HEK293 (cell line): ENCODE results near the gene CRISP1.

Experiments used
- CTCF ChIA-PET: fragments of 350-600 bp; formaldehyde crosslinking; extraction: SDS; loops from one replicate; lab custom pipeline; 2021; ENCODE audit warnings: antibody characterized with exemption; lab: Yijun Ruan, JAX
- POLR2A ChIA-PET: fragments of 300-600 bp; formaldehyde crosslinking; extraction: SDS; loops from one replicate; lab custom pipeline; 2020; ENCODE audit warnings: antibody characterized with exemption, inconsistent platforms; lab: Yijun Ruan, JAX
- H3K27ac ChIP-seq: fragments of 200-500 bp; sonication (Bioruptor generic); 2 replicates; pipeline ENCODE4 v1.5.1; 2014; ENCODE audit warnings: low read depth, low read length, control low read depth, inconsistent platforms; ENCODE audit errors: extremely low read depth
- H3K36me3 ChIP-seq, 2 experiments: fragments of 200-500 bp in 1 of 2; sonication (Bioruptor generic) in 1 of 2; 1 replicate in 1 of 2; 2 replicates in 1 of 2; pipeline ENCODE4 v1.5.1; 2014 to 2017; ENCODE audit warnings: inconsistent platforms in 2 of 2, low read length in 2 of 2; ENCODE audit not compliant: control insufficient read depth in 2 of 2, insufficient read depth in 1 of 2
- H3K4me1 ChIP-seq: fragments of 200-500 bp; sonication (Bioruptor generic); 2 replicates; pipeline ENCODE4 v1.5.1; 2014; ENCODE audit warnings: mild to moderate bottlenecking, low read length, inconsistent platforms; ENCODE audit not compliant: control insufficient read depth, insufficient read depth
- H3K4me3 ChIP-seq: 2 replicates; pipeline ENCODE4 v1.5.1; 2011; ENCODE audit warnings: low read depth, mild to moderate bottlenecking, control low read depth, low read length, moderate library complexity
- H3K9me3 ChIP-seq: fragments of 200-500 bp; sonication (Bioruptor generic); 2 replicates; pipeline ENCODE4 v1.5.1; 2014; ENCODE audit warnings: low read depth, low read length, inconsistent platforms; ENCODE audit not compliant: control insufficient read depth, insufficient read depth
- EGR2 ChIP-seq: fragments of 450-650 bp; formaldehyde crosslinking; IDR thresholded peaks from 2 replicates; pipeline ENCODE4 v1.5.1; 2016; ENCODE audit warnings: low read depth, missing biosample characterization, missing genetic modification characterization
- MYNN ChIP-seq: fragments of 450-650 bp; formaldehyde crosslinking; IDR thresholded peaks from 2 replicates; pipeline ENCODE4 v1.5.1; 2016; ENCODE audit warnings: missing biosample characterization, missing genetic modification characterization, borderline replicate concordance
- SETDB1 ChIP-seq: IDR thresholded peaks from one replicate; pipeline ENCODE4 v1.6.1; 2017; ENCODE audit warnings: mild to moderate bottlenecking, low read length, moderate library complexity, mixed read lengths; ENCODE audit not compliant: insufficient read length
- TCF7L2 ChIP-seq: IDR thresholded peaks from 2 replicates; pipeline ENCODE4 v1.6.1; 2011; ENCODE audit warnings: low read depth, mild to moderate bottlenecking, inconsistent platforms, low read length, moderate library complexity, borderline replicate concordance
- TRIM28 ChIP-seq: IDR thresholded peaks from 2 replicates; pipeline ENCODE4 v1.6.1; 2011; ENCODE audit warnings: low read length, control low read depth, borderline replicate concordance
- YY1 ChIP-seq: fragments of 450-650 bp; formaldehyde crosslinking; IDR thresholded peaks from 2 replicates; pipeline ENCODE4 v1.5.1; 2018; ENCODE audit warnings: missing biosample characterization, missing genetic modification characterization
- ZBTB11 ChIP-seq: fragments of 450-650 bp; formaldehyde crosslinking; conservative IDR thresholded peaks from 2 replicates; pipeline ENCODE4 v1.5.1; 2016; ENCODE audit warnings: low read depth, missing biosample characterization, missing genetic modification characterization
- ZFP37 ChIP-seq: fragments of 450-650 bp; formaldehyde crosslinking; IDR thresholded peaks from 2 replicates; pipeline ENCODE4 v1.5.1; 2016; ENCODE audit warnings: missing biosample characterization, missing genetic modification characterization
- ZNF114 ChIP-seq: fragments of 450-650 bp; formaldehyde crosslinking; IDR thresholded peaks from 2 replicates; pipeline ENCODE4 v1.5.0; 2017; ENCODE audit warnings: missing biosample characterization, missing genetic modification characterization
- ZNF19 ChIP-seq: fragments of 450-650 bp; formaldehyde crosslinking; IDR thresholded peaks from 2 replicates; pipeline ENCODE4; 2016; ENCODE audit warnings: missing biosample characterization, missing genetic modification characterization, low read depth
- ZNF394 ChIP-seq: fragments of 450-650 bp; formaldehyde crosslinking; IDR thresholded peaks from 2 replicates; pipeline ENCODE4 v1.5.1; 2016; ENCODE audit warnings: missing biosample characterization, missing genetic modification characterization, mild to moderate bottlenecking, moderate library complexity, borderline replicate concordance
- ZNF488 ChIP-seq: fragments of 450-650 bp; formaldehyde crosslinking; IDR thresholded peaks from 2 replicates; pipeline ENCODE4 v1.5.1; 2016; ENCODE audit warnings: missing biosample characterization, missing genetic modification characterization
- ZNF548 ChIP-seq: fragments of 450-650 bp; formaldehyde crosslinking; IDR thresholded peaks from 2 replicates; pipeline ENCODE4 v1.5.1; 2016; ENCODE audit warnings: missing biosample characterization, missing genetic modification characterization
- ZNF624 ChIP-seq: fragments of 450-650 bp; formaldehyde crosslinking; IDR thresholded peaks from 2 replicates; pipeline ENCODE4 v1.5.1; 2017; ENCODE audit warnings: missing biosample characterization, missing genetic modification characterization
- ZNF626 ChIP-seq: fragments of 450-650 bp; sonication (Bioruptor Pico); formaldehyde crosslinking; IDR thresholded peaks from 2 replicates; pipeline ENCODE4 v1.5.1; 2018; ENCODE audit warnings: missing biosample characterization, missing genetic modification characterization, inconsistent platforms
- ZNF692 ChIP-seq: fragments of 450-650 bp; formaldehyde crosslinking; IDR thresholded peaks from 2 replicates; pipeline ENCODE4 v1.5.1; 2016; ENCODE audit warnings: missing biosample characterization, missing genetic modification characterization
- ZNF707 ChIP-seq: fragments of 450-650 bp; formaldehyde crosslinking; IDR thresholded peaks from 2 replicates; pipeline ENCODE4 v1.5.1; 2016; ENCODE audit warnings: missing biosample characterization, missing genetic modification characterization

CRISP1 gene

GRCh38 chr6:49890988-49891387 lies 24.7 kb upstream of the CRISP1 start:
- Histone ChIP-seq H3K36me3 (no peaks in the 10 kb centered on the region), H3K4me1 (no peaks in the 10 kb centered on the region), H3K4me3 (no peak overlapping the region), H3K27ac (no peak overlapping the region), H3K9me3 (no peaks in the 10 kb centered on the region)
- CTCF ChIA-PET: no interaction called here
- TF ChIP-seq EGR2 (tag by site-specific recombination) (no peak), ZNF114 (tag by site-specific recombination) (no peak), ZFP37 (tag by site-specific recombination) (no peak), TCF7L2 (0 out of 2 replicates have a peak, but pooled peaks have one; percentile 46), ZNF488 (tag by site-specific recombination) (no peak), YY1 (no peak), ZNF692 (tag by site-specific recombination) (no peak), ZNF707 (tag by site-specific recombination) (no peak)
- POLR2A ChIA-PET: no interaction called here

GRCh38 chr6:49888742-49889431 lies 22.6 kb upstream of the CRISP1 start:
- H3K4me1 ChIP-seq: no peaks in the 10 kb centered on the region
- no peak overlapping the region for H3K27ac ChIP-seq
- H3K9me3 ChIP-seq: no peaks in the 10 kb centered on the region
- ChIA-PET CTCF (no interaction called here), POLR2A (no interaction called here)
- H3K4me3 ChIP-seq: no peak overlapping the region
- no peaks in the 10 kb centered on the region for H3K36me3 ChIP-seq
- TF ChIP-seq ZNF19 (tag by site-specific recombination) (no peak), ZNF624 (tag by site-specific recombination) (no peak), ZNF548 (no peak), ZNF114 (tag by site-specific recombination) (no peak), SETDB1 (peak; percentile 83), ZNF626 (tag by site-specific recombination) (no peak), MYNN (tag by site-specific recombination) (no peak), ZBTB11 (tag by site-specific recombination) (no peak), TRIM28 (peak; percentile 79; the same call in 1 of the 2 replicates), ZNF394 (tag by site-specific recombination) (no peak)
